Muscle of arm (tissue), 12 donors: ENCODE measurements around the gene AHSP. TPM values are rescaled to one million over a fixed set of nuclear protein-coding genes. Genes with fewer than 3 reads are reported as not detected.
"Not testable (repeated sequence)": the region's sequence is repeated elsewhere in the genome, so short reads cannot be mapped to it uniquely, and the experiment has no call there.

Experiments used
- DNase-seq: peaks from one replicate; pipeline ENCODE4 v3.0.0-alpha.2; 2013
- polyA plus RNA-seq, 12 donors: library from polyadenylated mRNA; unstranded; fragments of 120-200 nt; gene quantifications; one replicate each; pipeline ENCODE4 v1.2.1, GENCODE V29; 2013; ENCODE audit not compliant: insufficient read length in 12 of 12

Gene AHSP
- polyA plus RNA-seq, 12 donors: 5.6 to 58.5 (median 12.1) TPM; not detected in 1

DNA sequence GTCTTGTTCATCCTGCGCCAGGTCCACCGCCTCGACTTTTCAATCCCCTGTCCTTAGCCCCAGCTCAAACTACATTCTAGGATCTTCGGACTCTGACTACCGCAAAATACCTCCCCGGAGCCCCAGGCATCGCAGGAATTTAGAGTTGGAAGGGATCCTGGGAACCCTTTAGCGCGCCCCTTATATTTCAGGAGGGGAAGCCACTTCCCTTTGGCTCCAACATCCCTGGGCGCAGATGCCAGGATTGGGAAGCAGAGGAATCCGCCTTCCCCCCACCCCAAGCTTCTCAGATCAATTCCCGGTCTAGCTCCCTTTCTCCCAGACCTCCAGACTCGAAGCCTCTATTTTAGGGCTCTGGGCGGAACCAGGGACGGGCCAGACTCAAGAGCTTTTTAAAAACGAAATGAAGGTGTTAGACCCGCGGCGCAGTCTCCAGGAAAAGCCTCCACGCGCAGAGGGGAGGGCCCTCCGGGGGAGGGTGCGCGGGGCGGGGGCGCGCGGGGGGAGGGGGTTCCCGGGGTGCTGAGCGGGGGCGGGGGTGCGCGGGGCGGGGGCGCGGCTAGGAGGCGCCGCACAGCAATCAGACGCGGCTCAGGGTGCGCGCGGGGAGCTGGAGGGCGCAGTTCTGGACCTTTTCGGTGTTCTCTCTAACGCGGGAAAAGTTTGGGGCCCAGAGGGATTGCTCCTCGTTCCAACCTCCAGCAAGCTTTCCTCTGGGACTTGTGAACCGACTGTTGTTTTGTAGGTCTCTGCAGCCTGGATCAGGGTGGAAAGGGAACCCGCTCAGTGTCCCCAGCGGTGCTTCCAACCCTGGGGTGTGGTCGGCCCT lies 1.6 kb downstream of the AHSP start:
- no peak for DNase-seq

DNA sequence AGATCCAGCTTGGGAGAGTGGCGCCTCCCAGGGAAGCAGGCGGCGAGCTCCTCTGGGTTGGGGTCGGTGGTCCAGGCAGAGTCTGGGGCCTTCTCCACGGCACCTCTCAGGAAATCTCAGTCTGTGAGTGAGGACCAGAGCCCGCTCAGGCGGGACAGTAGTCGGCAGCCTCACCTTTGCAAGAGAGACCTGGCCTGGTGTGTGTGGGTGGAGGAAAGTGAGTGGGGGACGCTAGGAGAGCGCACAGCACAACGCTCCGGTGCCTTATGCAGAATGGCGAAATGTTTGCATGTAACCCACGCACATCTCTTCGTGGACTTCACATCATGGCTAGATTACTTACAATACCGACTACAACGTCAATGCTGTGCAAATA lies 2.2 kb downstream of the AHSP start:
- no peak for DNase-seq

DNA sequence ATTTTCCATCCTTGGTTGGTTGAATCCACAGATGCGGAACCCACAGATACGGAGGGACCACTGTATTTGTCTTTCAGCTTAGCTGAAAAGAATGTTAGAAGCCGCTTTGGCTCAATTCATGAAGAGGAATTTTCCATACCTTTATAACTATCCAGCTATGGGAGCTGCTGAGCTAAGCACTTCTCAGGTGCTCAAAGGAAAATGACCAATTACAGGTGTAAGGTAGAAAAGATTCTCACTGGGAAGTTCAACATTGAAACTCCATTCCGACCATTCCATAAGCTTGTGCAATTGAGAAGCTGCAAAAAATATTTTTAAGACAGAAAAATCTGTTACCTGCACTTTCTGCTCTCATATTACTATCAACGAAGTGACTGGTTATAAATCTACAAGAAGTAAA lies 2.7 kb downstream of the AHSP start:
- no peak for DNase-seq

DNA sequence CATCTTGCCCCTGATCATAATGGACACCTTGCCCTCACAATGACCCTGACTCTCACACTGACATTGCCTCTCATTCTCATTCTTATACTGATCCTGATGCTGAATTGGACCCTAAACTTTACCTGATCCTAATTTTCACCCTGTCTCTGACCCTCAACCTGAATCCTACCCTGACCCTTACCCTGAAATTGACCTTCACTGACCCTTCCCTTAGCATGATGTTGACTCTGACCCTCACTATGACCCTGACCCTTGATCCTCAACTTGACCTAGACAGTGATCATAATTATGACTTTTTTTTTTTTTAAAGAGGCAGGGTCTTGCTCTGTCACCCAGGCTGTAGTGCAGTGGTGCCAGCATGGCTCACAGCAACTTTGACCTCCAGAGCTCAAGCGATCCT lies 3.4 kb downstream of the AHSP start:
- DNase-seq: no peak

DNA sequence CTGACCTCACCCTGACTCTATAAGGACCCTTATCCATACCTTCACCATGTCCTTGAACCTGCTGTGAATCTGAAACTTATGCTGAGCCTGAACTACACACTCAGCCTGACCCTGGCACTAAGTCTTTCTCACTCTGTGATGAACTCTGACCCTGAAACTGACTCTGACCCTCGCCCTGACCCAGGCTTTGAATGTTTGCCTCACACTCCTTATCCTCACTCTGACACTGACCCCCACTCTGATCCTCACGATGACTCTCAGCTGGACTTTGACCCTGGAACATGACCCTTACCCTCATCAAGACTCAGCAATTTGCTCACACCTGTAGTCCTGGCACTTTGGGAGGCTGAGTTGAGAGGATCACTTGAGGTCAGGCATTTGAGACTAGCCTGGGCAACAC lies 4.4 kb downstream of the AHSP start:
- no peak for DNase-seq

DNA sequence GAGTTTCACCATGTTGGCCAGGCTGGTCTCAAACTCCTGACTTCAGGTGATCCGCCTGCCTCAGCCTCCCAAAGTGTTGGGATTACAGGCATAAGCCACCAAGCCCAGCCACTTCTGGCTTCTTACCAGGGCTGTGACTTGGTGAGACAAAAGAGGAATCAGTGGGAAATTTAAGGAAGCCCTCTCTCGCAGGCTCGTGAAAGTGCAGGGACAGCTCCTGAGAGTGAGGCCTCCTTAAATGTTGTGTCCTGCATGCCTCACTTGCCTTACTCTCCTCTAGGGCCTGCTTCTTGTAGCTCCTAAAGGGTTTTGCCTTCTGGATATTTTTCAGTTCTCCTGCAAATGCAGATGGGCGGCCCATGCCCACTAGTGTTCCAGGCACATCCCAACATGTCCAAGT lies 5.2 kb downstream of the AHSP start:
- no peak for DNase-seq

DNA sequence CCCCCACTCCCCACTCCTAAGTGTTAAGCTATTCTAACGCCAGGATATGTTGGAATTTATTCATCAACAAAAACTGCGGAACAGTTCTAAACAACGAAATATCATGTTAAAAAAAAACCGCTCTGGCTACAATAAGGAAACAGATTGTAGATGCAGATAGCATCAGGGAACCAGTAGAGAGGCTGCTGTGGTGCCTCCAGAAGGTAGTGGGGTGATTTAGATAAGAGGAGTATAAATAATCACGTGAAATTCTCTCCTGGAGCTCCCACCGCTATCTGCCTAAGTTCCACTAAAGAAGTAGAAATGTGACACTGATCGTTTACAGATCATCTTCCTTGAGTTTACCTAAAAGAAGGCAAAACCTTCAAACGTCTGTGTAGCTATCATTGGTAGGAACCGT lies 8.0 kb downstream of the AHSP start:
- no peak for DNase-seq

DNA sequence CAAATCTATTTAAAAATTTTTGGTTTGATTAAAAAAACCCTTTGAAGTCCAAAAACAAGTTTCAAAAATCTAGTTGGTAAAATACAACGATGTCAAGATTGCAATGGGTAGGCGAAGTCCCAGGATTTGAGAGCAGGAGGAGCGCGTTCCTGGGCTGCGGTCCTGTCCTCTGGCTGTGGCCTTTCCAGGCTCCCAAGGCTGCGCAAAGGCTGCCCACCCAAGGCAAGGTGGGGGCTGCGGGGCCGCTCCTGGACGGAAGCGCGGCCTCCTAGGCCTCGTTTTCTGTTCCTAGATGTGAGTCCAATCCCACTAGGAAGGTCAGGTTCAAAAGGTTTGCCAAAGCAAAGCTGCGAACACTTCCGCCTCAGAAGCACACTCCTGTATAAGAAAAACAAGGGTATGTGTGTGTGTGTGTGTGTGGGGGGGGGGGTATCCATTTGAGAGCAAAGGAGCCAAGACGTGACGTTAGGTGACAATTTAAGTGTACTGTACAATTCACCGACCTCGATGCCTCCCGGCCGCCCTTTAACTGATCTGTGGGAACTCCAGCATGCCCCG lies 9.2 kb downstream of the AHSP start:
- DNase-seq: no peak

DNA sequence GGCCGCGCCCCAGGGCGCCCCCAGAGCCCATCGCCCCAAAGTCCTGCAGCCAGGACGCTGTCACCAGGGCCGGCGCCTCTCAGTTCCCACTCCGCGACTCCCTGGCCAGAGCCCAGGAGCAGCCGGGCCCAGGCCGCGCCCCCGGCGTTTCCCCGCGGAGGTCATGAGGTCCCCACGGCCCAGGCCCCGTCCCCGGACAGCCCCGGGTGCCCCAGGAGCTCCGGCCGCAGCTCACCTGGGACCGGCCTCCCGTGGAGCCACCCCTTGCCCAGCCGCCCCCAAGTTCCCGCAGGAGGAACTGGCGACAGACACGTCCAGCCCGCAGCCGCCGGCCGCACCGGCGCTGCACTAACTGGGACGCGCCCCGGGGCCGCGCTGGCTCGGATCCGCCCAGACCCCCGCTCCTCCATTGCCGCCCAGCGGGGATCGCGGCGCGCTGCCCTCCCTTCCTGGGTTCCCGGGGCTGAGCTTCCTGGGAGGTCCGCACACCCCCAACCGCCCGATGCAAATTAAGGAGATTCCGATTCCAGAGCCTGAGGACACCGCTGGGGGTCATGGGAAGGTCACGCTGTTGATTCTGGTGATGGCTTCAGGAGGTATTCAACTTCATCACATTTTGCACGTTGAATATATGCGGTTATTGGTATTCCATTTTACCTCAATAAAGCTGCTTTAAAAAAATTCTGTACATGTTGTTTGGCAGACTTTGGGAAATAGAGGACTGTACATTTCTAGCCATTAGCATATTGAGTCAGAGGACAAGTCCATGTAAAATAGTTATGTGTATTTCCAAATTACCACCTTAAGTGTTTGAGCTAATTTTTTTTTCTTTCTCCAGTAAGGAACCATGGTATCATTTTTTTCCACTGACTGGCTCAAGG lies 9.9 kb downstream of the AHSP start:
- DNase-seq: no peak

DNA sequence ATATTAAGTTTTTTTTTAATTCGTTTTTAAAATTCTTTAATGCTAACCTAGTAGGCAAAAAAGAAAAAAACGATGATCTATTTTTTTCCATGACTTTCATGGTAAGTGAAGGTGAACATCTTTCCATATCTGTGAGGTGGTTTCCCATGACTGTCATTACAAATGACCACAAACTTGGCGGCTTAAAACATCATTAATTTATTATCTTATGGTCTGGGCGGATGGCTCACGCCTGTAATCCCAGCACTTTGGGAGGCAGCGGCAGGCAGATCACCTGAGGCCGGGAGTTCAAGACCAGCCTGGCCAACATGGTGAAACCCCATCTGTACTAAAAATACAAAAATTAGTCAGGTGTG lies 10.5 kb downstream of the AHSP start:
- not testable (repeated sequence) for DNase-seq

DNA sequence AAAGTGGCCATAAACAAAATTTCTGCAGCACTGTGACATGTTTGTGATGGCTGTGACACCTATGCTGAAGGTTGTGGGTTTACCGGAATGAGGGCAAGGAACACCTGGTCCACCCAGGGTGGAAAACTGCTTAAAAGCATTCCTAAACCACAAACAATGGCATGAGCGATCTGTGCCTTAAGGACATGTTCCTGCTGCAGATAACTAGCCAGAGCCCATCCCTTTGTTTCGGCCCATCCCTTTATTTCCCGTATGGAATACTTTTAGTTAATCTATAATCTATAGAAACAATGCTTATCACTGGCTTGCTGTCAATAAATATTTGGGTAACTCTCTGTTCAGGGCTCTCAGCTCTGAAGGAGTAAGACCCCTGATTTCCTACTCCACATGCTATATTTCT lies 12.1 kb downstream of the AHSP start:
- DNase-seq: not testable (repeated sequence)

DNA sequence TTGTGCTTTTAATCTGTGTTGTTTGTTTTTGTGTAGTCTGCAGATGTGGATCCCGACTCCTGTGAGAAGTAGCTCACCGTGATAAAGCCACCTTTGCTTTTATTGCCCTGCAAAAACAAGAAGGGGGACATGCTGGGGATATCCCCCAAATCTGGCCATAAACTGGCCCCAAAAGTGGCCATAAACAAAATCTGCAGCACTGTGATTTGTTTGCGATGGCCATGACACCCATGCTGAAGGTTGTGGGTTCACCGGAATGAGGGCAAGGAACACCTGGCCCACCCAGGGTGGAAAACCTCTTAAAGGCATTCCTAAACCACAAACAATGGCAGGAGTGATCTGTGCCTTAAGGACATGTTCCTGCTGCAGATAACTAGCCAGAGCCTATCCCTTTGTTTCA lies 15.1 kb downstream of the AHSP start:
- DNase-seq: no peak

DNA sequence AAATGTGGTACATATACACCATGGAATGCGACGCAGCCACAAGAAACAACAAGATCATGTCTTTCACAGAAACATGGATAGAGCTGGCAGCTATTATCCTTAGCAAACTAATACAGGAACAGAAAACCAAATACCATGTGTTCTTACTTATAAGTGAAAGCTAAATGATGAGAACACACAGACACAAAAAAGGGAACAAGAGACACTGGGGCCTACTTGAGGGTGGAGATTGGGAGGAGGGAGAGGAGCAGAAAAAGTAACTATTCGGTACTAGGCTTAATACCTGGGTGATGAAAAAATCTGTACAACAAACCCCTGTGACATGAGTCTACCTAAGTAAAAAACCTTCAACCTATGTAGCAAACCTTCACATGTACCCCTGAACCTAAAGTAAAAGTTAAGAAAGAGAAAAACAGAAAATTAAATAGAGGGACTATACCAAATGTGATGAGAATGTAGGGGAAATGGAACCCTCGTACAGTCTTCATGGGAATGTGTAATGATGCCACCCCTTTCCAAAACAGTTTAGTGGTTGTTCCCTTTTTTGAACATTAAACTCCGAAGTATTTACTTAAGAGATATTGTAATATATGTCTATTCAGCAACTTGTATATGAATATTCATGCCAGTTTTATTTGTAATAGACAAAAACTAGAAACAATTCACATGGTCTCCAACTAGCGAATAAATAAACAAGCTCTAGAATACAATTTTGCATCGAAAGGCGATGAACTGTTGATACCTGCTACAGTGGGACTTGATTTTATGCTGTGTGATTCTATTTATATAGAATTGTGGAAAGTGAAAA lies 33.9 kb downstream of the AHSP start:
- DNase-seq: no peak

DNA sequence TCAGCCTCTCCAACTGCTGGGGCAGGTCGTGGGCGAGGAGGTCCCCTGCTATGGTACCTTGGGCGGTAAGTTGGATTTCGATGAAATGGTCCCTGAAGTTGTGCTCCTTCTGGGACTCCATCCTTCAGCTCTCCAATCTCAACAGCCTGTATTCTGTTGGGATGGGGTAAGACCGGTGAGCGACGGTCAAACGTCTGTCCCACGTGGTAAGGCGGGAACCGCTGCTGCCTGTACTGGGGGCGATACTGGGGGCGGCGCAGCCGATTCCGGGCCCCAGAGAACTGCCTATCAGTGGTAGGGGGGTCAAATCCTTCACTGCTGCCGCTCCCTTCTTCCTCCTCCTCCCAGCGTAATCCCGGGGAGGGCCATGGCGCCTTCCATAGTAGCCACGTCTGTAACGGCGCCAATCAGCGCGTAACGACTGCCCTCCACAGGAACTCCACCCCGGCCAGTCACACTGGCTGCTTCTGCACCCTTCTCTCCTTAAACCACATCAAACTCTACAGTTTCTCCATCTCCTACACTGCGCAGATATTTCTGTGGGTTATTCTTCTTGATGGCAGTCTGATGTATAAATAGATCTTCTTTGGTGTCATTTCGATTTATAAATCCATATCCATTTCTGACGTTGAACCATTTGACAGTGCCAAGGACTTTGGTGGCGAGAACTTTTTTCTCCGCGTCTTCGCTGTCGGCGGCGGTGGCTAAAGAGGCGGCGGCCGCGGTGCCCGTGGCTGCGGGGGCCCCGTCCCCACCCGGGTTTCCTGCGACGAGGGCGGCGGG lies 41.1 kb downstream of the AHSP start:
- DNase-seq: peak; percentile 17

DNA sequence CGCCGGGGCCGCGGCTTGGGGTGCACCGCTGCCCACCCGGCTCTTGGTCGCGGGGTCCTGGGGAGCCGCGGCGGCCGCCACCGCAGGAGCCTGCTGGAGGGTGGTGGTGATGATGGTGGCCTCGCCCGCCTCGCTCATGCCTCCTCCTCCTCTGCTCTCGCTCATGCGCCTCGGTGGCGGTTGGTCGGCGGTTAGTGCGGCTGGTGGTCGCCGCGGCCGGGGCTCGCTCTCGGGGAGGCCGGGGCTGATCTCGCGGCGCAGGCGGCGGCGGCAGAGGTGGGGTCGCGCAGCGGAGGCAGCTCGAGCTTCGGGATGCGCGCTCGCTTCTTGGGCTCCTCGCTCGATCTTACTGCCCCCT lies 41.6 kb downstream of the AHSP start:
- no peak for DNase-seq

DNA sequence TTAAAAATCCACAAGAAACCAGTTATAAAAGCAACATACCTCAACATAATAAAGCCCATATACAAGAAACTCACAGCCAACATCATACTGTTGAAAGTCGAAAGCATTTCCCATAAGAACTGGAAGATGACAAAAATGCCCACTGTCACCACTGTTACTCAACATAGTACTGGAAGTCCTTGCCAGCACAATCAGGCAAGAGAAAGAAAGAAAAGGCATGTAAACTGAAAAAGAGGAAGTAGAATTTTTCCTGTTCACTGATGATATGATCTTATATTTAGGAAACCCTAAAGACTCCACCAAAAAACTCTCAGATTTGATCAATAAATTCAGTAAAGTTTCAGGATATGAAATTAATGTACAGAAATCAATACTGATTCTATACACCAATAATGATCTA lies 45.1 kb downstream of the AHSP start:
- DNase-seq: no peak

DNA sequence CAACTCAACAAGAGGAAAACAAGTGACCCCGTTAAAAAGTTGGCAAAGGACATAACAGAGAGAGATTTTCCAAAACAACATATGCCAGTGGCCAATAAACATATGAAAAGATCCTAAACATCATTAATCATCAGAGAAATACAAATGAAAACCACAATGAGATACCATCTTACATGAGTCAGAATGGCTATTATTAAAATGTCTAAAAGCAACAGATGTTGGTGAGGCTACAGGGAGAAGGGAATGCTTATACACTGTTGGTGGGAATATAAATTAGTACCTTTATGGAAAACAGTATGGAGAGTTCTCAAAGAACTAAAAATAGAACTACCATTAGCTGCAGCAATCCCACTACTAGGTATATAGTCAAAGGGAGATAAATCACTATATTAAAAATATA lies 46.5 kb downstream of the AHSP start:
- DNase-seq: not testable (repeated sequence)

DNA sequence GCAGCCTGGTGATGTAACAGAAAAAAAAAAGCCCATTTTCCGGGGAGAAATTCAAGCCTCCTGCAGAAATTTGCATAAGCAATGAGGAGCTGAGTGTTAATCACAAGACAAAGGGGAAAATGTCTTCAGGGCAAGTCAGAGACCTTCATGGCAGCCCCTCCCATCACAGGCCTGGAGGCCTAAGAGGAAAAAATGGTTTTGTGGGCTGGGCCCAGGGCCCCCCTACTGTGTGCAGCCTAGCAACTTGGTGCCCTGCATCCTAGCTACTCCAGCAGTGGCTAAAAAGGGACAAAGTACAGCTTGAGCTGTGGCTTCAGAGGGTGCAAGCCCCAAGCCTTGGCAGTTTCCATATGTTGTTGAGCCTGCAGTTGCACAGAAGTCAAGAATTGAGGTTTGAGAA lies 49.7 kb downstream of the AHSP start:
- DNase-seq: no peak
